Kidney (tissue), 14 donors: ENCODE data around the gene MEP1A. TPM values are rescaled to one million over a fixed set of nuclear protein-coding genes. Genes with fewer than 3 reads are reported as not detected.
"Not testable (repeated sequence)": the region's sequence is repeated elsewhere in the genome, so short reads cannot be mapped to it uniquely, and the experiment has no call there.

Source experiments
- DNase-seq, 5 donors: peaks; one replicate each; pipeline ENCODE4 v3.0.0-alpha.2; 2013 to 2020
- FAIRE-seq: peaks from 2 replicates; lab custom pipeline; 2012; peaks lifted over from hg19 to GRCh38; lab: Jason Lieb, UNC
- H3K27ac ChIP-seq, 2 donors: one replicate each; pipeline ENCODE4 v1.7.0; 2013; ENCODE audit warnings: low read depth in 2 of 2, low read length in 2 of 2, inconsistent platforms in 1 of 2
- H3K27me3 ChIP-seq: one replicate; pipeline ENCODE4 v1.7.1; 2013; ENCODE audit warnings: low read length, inconsistent platforms; ENCODE audit not compliant: control insufficient read depth, insufficient read depth
- H3K36me3 ChIP-seq, 3 donors: one replicate each; pipeline versions ENCODE4 v1.7.0 to v1.7.1; 2013; ENCODE audit warnings: low read length in 3 of 3, control low read depth in 1 of 3, inconsistent platforms in 1 of 3; ENCODE audit not compliant: insufficient read depth in 3 of 3, control insufficient read depth in 2 of 3
- H3K4me1 ChIP-seq, 3 donors: one replicate each; pipeline versions ENCODE4 v1.7.0 to v1.7.1; 2013; ENCODE audit warnings: low read length in 3 of 3, inconsistent platforms in 1 of 3, low read depth in 1 of 3; ENCODE audit not compliant: control insufficient read depth in 2 of 3, insufficient read depth in 2 of 3
- H3K4me3 ChIP-seq, 3 donors: one replicate each; pipeline versions ENCODE4 v1.7.0 to v1.8.1; 2013; ENCODE audit warnings: low read length in 3 of 3, control low read depth in 1 of 3, inconsistent platforms in 1 of 3
- H3K9ac ChIP-seq, 3 donors: one replicate each; pipeline versions ENCODE4 v1.7.0 to v1.7.1; 2013; ENCODE audit warnings: low read length in 3 of 3, control low read depth in 1 of 3, inconsistent platforms in 1 of 3
- H3K9me3 ChIP-seq, 3 donors: one replicate each; pipeline versions ENCODE4 v1.7.0 to v1.7.1; 2013; ENCODE audit warnings: low read length in 3 of 3, control low read depth in 1 of 3, inconsistent platforms in 1 of 3; ENCODE audit not compliant: control insufficient read depth in 2 of 3, insufficient read depth in 1 of 3
- intact Hi-C: fragments of 100-400 bp; cut with DNase I; formaldehyde crosslinking; loops from one replicate; pipeline ENCODE4 v1.11.1; 2022
- polyA plus RNA-seq: library from polyadenylated mRNA; stranded (reverse); fragments of 350-450 nt; fragmentation: Illumina TruSeq; extraction: RNeasy Lipid Tissue Mini Kit (QIAGEN cat#74804); gene quantifications from one replicate; pipeline ENCODE4 v1.2.3, GENCODE V29; 2014; ENCODE audit warnings: low read depth, low replicate concordance; ENCODE audit not compliant: insufficient read depth
- total RNA-seq: library from RNA; stranded (reverse); fragmentation: NEBNext Ultra II Directional; extraction: Animal tissue kit (Norgen Biotek cat#: 25700); gene quantifications from one replicate; pipeline ENCODE4 v1.2.1, GENCODE V29; 2021
- TF ChIP-seq, protein P1 (sequence below): IDR thresholded peaks from 3 replicates; pipeline ENCODE4 v1.5.1; 2012; ENCODE audit warnings: mild to moderate bottlenecking, moderate library complexity, borderline replicate concordance; ENCODE audit not compliant: insufficient read depth; ENCODE audit errors: extremely low read depth
- donor health status: control.
- donor health status: control.
- donor health status: control.
- donor health status: control.
- donor health status: control.
- donor health status: DM: yes; HTN: yes; CAD: no.
- donor health status: Normal renal cell carcinoma (clear cell type).

MEP1A gene
- total and polyA plus RNA-seq, 2 donors from 2014 or later, result 0.09 to 0.13 TPM

DNA sequence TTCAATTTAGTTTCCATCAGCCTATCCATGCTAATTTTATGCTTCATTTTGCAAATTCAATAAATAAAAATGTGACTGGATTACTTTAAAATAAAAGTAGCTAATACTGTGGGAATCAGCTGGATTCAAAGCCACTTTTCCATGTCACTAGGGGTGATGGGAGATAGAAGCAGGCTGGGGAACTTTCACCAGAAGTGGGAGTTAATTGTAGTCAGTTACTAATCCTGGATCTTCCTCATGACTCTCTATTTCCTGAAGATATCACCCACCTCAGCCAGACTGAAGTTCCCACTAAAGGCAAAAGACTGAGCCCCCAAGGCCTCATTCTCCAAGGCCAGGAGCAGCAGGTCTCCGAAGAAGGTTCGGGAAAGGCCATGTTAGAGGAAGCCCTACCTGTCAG is 41.8 kb downstream of the MEP1A start:
- H3K9ac ChIP-seq, H3K4me3 ChIP-seq, H3K9me3 ChIP-seq, FAIRE-seq, H3K27ac ChIP-seq, intact Hi-C loops, H3K36me3 ChIP-seq, H3K27me3 ChIP-seq, DNase-seq, H3K4me1 ChIP-seq: not testable (repeated sequence)

DNA sequence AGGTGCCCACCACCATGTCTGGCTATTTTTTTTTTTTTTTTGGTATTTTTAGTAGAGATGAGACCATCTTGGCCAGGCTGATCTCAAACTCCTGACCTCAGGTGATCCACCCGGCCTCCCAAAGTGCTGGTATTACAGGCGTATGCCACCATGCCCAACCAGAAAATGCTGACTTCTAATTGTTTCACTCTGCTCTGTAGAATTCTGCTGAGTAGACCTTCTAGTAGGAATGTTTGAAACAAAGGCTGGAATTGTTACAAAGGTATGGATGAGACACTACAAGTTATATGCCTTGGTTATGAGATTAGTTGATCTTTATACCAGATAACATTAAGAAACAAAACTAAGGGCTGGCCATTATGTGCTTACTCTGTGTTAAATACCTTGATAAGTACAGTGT is 44.8 kb downstream of the MEP1A start:
- Histone ChIP-seq H3K4me1 (no peaks in the 10 kb centered on the region), H3K9me3 (peaks cover 0 to 7% (median 0%) of the 10 kb centered on the region in 3 donors), H3K4me3 (no peak overlapping the region), H3K9ac (no peak overlapping the region), H3K27me3 (no peaks in the 10 kb centered on the region), H3K36me3 (no peaks in the 10 kb centered on the region), H3K27ac (no peak overlapping the region)
- TF ChIP-seq, protein P1, sequence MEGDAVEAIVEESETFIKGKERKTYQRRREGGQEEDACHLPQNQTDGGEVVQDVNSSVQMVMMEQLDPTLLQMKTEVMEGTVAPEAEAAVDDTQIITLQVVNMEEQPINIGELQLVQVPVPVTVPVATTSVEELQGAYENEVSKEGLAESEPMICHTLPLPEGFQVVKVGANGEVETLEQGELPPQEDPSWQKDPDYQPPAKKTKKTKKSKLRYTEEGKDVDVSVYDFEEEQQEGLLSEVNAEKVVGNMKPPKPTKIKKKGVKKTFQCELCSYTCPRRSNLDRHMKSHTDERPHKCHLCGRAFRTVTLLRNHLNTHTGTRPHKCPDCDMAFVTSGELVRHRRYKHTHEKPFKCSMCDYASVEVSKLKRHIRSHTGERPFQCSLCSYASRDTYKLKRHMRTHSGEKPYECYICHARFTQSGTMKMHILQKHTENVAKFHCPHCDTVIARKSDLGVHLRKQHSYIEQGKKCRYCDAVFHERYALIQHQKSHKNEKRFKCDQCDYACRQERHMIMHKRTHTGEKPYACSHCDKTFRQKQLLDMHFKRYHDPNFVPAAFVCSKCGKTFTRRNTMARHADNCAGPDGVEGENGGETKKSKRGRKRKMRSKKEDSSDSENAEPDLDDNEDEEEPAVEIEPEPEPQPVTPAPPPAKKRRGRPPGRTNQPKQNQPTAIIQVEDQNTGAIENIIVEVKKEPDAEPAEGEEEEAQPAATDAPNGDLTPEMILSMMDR, result no peak
- intact Hi-C loops, result no loop called here
- no peak for DNase-seq
- no peak for FAIRE-seq

DNA sequence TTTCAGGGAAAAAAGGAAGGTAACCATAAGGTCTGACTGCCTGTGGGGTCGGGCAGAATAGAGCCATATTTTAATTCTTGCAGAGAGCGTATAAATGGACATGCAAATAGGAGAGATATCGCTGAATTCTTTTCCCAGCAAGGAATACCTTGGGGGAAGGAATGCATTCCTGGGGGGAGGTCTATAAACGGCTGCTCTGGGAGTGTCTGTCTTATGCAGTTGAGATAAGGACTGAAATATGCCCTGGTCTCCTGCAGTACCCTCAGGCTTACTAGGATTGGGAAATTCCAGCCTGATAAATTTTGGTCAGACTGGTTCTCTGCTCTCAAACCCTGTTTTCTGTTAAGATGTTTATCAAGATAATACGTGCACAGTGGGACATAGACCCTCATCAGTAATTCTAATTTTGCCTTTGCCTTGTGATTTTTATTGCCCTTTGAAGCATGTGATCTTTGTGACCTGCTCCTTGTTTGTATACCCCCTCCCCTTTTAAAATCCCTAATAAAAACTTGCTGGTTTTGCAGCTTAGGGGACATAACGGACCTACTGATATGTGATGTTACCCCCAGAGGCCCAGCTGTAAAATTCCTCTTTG is 49.2 kb downstream of the MEP1A start:
- H3K9me3 ChIP-seq, H3K36me3 ChIP-seq, DNase-seq, H3K27me3 ChIP-seq, H3K27ac ChIP-seq, intact Hi-C loops, H3K4me1 ChIP-seq, H3K9ac ChIP-seq, FAIRE-seq, H3K4me3 ChIP-seq: not testable (repeated sequence)

DNA sequence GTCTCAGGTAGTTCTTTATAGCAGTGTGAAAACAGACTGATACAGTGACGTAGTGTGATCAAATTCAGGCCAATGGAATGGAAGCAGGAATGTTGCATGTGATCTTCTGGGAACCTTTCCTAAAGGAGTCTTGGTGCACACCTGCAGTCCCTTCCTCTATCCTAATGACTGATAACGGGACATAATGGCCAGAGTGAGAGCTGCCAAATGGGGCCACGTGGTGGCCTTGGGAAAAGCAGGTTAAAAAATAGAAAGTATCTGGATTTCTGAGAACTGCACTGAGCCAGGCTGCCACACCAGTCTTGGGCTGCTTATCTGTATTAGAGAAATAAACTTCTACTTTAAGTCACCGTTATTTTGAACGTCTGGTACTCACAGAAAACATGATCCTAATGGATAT is 51.9 kb downstream of the MEP1A start:
- Histone ChIP-seq H3K4me3 (no peak overlapping the region), H3K9me3 (peaks cover 0 to 7% (median 0%) of the 10 kb centered on the region in 3 donors), H3K27ac (no peak overlapping the region), H3K36me3 (no peaks in the 10 kb centered on the region), H3K27me3 (no peaks in the 10 kb centered on the region), H3K4me1 (peaks cover 0 to 3% (median 0%) of the 10 kb centered on the region in 3 donors), H3K9ac (no peak overlapping the region)
- TF ChIP-seq, protein P1, result no peak
- intact Hi-C loops, result no loop called here
- no peak for FAIRE-seq
- no peak for DNase-seq
